Lower leg skin (tissue), 3 donors: ENCODE measurements around the gene ICAM5.

Experiments
- CTCF ChIP-seq, 3 donors: fragments of 450-650 bp; IDR thresholded peaks; one replicate each; pipeline ENCODE4 v1.5.1; 2016; ENCODE audit warnings: antibody characterized with exemption in 3 of 3, mild to moderate bottlenecking in 3 of 3, moderate library complexity in 2 of 3
- POLR2A ChIP-seq, 2 donors: fragments of 450-650 bp; IDR thresholded peaks; one replicate each; pipeline ENCODE4 v1.6.1; 2016 to 2017; ENCODE audit warnings: antibody characterized with exemption in 2 of 2, mild to moderate bottlenecking in 1 of 2, moderate library complexity in 1 of 2

GRCh38 chr19:10293637-10294367 lies 4.0 kb downstream of the ICAM5 start:
- no peak for TF ChIP-seq CTCF (IDR thresholded peaks at IDR 0.05)
- TF ChIP-seq POLR2A (IDR thresholded peaks at IDR 0.05) = no peak
